GM12872 (cell line): ENCODE measurements around the gene RACK1.

Source experiments
- TF ChIP-seq, protein P1 (sequence below): IDR thresholded peaks from 3 replicates; pipeline ENCODE4 v1.5.1; 2011; ENCODE audit warnings: low read depth, mild to moderate bottlenecking, low read length, moderate library complexity; ENCODE audit not compliant: insufficient read depth

RACK1 gene

DNA sequence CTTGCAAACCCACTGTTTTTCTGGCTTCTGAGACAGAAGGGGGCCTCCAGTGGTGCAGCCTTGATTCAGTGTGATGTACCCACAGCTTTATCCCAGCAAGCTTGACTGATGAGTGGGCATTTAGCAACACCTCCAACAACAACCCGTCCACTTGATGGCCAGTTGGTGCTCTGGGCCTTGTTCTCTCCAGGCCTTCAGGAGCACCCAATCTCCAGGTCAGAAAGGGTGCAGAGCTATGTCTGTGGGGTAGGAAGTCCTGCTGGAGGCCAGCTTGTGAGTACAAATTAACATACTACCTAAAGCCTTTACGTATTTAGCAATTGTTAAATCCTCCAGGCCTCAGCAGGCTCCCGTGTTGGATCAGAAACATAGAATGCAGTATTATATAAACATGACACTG, 27.4 kb upstream of the RACK1 start:
- TF ChIP-seq, protein P1, sequence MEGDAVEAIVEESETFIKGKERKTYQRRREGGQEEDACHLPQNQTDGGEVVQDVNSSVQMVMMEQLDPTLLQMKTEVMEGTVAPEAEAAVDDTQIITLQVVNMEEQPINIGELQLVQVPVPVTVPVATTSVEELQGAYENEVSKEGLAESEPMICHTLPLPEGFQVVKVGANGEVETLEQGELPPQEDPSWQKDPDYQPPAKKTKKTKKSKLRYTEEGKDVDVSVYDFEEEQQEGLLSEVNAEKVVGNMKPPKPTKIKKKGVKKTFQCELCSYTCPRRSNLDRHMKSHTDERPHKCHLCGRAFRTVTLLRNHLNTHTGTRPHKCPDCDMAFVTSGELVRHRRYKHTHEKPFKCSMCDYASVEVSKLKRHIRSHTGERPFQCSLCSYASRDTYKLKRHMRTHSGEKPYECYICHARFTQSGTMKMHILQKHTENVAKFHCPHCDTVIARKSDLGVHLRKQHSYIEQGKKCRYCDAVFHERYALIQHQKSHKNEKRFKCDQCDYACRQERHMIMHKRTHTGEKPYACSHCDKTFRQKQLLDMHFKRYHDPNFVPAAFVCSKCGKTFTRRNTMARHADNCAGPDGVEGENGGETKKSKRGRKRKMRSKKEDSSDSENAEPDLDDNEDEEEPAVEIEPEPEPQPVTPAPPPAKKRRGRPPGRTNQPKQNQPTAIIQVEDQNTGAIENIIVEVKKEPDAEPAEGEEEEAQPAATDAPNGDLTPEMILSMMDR, result no peak

DNA sequence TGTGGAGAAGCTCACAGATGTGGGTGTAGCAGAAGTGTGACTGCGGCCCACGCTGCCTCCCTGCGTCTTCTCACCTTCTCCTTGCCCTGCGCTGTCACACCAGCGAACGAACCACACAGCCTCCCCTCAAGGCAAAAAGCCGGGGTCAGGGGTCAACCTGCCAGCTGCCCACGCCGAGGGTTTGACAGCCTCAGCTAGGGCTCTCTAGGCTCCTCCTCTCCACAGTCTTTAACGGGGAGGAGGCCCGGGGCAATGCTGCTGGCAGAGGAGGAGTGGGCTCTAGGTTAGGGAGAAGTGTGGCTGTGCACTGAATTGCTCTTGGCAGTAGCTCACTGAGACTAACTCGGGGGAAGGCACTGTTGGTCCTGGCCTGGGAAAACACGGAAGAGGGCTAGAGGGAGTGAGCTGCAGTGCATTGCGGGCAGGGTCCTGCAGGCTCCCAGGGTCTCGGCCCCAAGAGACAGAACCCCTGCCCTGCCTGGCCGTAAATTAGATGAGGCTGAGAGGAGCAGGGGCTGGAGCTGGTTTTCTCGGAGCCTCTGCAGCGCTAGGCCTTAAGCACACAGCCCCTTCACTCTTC, 21.5 kb upstream of the RACK1 start:
- TF ChIP-seq, protein P1, result no peak

DNA sequence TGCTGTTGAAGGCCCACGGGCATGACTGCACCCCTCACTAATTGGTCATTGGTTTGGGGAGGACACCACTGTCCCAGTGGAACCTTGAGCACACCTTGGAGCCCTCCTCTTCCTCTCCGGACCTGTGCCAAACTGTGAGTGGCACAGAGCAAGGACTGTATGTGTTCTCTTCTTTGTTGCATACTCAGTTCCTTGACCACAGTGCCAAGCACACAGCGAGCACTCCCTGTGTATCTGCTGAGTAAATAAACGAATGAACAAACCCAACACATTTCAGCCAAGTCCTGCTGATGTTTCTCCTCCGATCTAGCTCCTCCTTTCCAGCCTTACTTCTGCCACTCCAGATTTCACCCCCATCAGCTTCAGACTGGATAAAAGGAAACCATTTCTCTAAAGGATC, 19.9 kb upstream of the RACK1 start:
- TF ChIP-seq, protein P1, result no peak

DNA sequence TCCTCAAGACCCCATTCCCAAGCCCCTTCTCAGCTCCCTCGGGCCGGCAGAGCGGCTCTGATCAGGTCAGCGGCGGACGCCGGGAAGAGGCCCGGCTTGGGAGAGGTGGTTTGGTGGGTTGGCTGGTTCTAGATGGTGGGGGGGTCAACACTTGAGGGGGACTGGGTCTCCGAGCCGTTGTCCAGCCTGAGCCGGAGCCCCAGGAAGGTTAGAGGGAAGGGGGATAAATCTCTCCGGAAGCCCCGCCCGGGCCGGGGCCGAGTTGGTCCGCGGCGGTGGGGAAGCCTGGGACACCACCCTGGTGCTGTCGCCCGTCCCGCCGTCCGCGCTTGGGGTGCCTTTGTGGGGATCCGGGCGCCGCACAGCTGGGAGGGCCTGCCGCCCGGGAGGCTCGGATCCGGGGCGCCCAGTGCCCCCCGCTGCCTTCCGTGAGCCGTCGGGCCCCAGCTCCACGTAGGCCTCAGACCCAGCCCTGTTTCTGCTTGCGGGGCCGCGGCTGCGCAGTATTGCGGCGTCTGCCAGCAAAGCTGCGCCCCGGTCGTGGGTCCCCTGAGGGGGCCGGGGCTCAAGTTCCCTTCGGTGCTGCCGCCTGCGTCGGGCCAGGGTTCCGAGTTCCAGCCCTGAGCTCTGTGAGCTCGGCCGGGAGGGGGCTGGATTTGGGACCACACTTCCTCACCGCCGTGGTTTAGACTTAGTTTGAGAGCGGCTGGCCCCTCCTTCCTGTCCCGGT, 17.8 kb upstream of the RACK1 start:
- TF ChIP-seq, protein P1, result 0 out of 3 replicates have a peak, but pooled peaks have one; percentile 5

DNA sequence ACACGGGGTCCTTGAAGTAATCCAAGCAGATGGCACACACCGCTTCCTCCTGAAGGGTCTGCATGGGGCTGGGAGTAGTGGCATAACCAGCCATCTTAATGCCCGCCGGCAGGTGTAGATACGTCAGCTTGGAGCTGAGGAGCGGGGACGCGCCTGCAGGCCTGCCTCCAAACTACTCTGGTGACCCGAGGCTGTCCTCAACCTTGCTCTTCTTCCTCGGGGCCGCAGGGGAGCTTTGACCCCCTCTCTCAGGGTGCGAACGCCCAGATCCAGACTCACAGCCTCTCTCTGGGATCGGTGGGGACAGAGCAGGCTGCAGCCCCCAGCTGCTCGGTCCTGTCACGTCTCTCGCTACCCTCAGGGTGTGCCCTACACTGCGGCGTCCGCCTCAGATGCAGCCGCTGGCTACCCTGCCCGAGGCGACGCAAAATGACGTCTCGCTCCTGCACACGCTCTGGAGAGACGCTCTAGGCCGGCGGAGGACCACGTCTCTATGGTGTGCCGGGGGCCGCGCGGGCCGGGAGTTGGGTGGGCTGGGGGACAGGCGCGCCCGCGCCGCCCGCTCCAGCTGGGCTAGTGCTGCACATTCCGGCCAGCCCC, 17.1 kb upstream of the RACK1 start, which contains the start of gene TRIM52:
Gene TRIM52 (minus strand): TSS at position 424 of the 600 bp plus-strand sequence. CDS start 330 bp downstream, at position 94.
- TF ChIP-seq, protein P1, result peak; percentile 22; the same call in 1 of the 3 replicates

DNA sequence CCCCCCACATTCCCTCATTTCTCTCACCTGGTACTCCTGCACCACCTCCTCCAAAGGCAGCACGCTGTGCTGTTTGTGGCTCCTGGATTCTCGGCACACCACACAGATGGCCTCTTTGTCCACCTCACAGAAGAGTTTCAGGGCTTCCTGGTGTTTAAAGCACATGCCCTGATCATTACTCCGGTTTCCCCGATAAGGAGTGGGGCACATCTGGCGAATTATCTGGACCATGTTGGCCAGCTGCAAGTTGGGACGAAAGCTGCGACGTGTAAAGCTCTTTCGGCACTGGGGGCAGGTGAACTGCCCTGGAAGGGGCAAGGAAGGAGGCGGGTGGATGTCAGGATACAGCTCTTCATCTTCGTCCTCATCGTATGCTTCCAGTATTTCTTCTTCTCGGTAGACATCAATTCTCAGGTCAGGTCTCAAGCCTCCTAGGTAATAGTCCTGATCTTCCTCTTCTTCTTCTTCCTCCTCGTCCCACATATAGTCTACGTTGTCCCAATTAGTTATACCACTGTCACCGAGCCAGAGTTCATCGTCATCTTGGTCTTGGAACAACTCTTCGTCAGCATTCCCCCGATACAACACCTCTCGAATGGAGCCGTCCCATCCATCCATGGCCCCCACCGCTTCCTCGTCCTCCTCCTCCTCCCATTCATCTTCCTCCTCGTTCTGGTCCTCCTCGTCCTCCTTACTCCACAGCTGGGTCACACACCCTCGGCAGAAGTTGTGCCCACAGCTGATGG, 16.4 kb upstream of the RACK1 start:
- TF ChIP-seq, protein P1, result no peak

DNA sequence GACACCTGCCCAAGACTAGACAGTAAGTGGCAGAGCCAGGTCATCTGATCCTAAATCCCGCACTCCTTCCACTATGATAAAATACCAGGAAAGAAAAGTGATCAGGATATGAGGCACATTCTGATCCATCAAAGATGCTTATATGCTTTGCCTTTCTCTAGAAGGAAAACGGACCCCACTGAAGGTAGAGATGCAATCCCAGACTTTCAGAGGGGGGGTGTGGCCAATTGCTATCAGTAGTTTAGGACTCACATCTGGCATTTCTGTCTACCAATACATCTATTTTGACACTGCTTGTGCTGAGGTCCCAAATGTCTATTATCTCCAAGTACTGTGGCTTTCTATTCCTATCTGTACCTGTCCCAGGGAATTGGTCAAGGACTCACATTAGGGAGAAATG, 15.6 kb upstream of the RACK1 start:
- TF ChIP-seq, protein P1, result no peak
